K562 (cell line): ENCODE measurements around the gene CSTF2T. TPM values are rescaled to one million over a fixed set of nuclear protein-coding genes. Genes with fewer than 3 reads are reported as not detected.

Experiments
- ATAC-seq: fragments of 200-7000 bp; cut with Tn5 transposase; 3 replicates; pipeline ENCODE4 v1.9.1; 2020; ENCODE audit warnings: moderate library complexity
- BruUV-seq: library from RNA; stranded (reverse); fragments of 400-500 nt; replicated peaks from 2 replicates; lab custom pipeline; 2021; lab: Mats Ljungman, UMichigan
- CTCF ChIA-PET: fragments of 300-600 bp; formaldehyde crosslinking; extraction: SDS; loops from one replicate; lab custom pipeline; 2021; ENCODE audit warnings: low intra/inter-chr PET ratio; lab: Yijun Ruan, JAX
- POLR2A ChIA-PET: fragments of 300-600, 350-650 bp; sonication (Branson Sonifier 250); formaldehyde crosslinking; extraction: SDS; loops from one replicate; lab custom pipeline; 2021; ENCODE audit warnings: antibody characterized with exemption, inconsistent platforms; lab: Yijun Ruan, JAX
- DNase-seq, 4 experiments: peaks; one replicate each; pipeline versions ENCODE4 v3.0.0 to v3.0.0-alpha.2; 2011 to 2018; ENCODE audit warnings: low spot score in 3 of 4, mixed read lengths in 3 of 4; ENCODE audit errors: extremely low read depth in 1 of 4
- FAIRE-seq: peaks from 2 replicates; lab custom pipeline; 2011; peaks lifted over from hg19 to GRCh38; lab: Jason Lieb, UNC
- H2AFZ ChIP-seq: 2 replicates; pipeline ENCODE4 v1.6.0; 2011; ENCODE audit warnings: low read depth, low read length, control low read depth, inconsistent platforms
- H3K27ac ChIP-seq: fragments of 200-600 bp; 3 replicates; pipeline ENCODE4 v1.8.0; 2011; ENCODE audit warnings: low read depth, mild to moderate bottlenecking, control low read depth, inconsistent platforms, low read length, moderate library complexity, mixed read lengths; ENCODE audit errors: extremely low read depth
- H3K27me3 ChIP-seq, 2 experiments: fragments of 300-600 bp in 1 of 2; 2 replicates in 1 of 2; 3 replicates in 1 of 2; pipeline versions ENCODE4 v1.6.0 to v1.8.0; 2011; ENCODE audit warnings: inconsistent platforms in 2 of 2, low read length in 2 of 2, mild to moderate bottlenecking in 1 of 2, mixed read lengths in 1 of 2, moderate library complexity in 1 of 2; ENCODE audit not compliant: control insufficient read depth in 2 of 2, insufficient read depth in 2 of 2
- H3K36me3 ChIP-seq: fragments of 300-600 bp; 3 replicates; pipeline ENCODE4 v1.8.0; 2011; ENCODE audit warnings: mild to moderate bottlenecking, low read length, inconsistent platforms; ENCODE audit not compliant: control insufficient read depth, insufficient read depth
- H3K4me1 ChIP-seq, 2 experiments: fragments of 200-600 bp in 1 of 2; replicated peaks in 1 of 2; 2 replicates in 1 of 2; 3 replicates in 1 of 2; pipeline versions ENCODE4 v1.5.1 to v1.8.0; 2011; ENCODE audit warnings: inconsistent platforms in 2 of 2, low read length in 2 of 2, mild to moderate bottlenecking in 1 of 2, mixed read lengths in 1 of 2, moderate library complexity in 1 of 2; ENCODE audit not compliant: control insufficient read depth in 2 of 2, insufficient read depth in 2 of 2
- H3K4me2 ChIP-seq: 2 replicates; pipeline ENCODE4 v1.6.1; 2011; ENCODE audit warnings: low read length, control low read depth, inconsistent platforms, mixed read lengths; ENCODE audit not compliant: insufficient read depth
- H3K4me3 ChIP-seq: fragments of 200-600 bp; sonication (generic), shearing (Covaris generic); 2 replicates; pipeline ENCODE4 v1.5.1; 2016; ENCODE audit warnings: control low read depth, inconsistent platforms
- H3K79me2 ChIP-seq: fragments of 200-600 bp; 3 replicates; pipeline ENCODE4 v1.8.0; 2011; ENCODE audit warnings: low read length, inconsistent platforms; ENCODE audit not compliant: control insufficient read depth, insufficient read depth
- H3K9ac ChIP-seq, 2 experiments: 2 replicates each; pipeline versions ENCODE4 v1.6.0 to v1.6.1; 2011; ENCODE audit warnings: low read depth in 2 of 2, low read length in 2 of 2, control low read depth in 1 of 2, inconsistent platforms in 1 of 2, mild to moderate bottlenecking in 1 of 2, mixed read lengths in 1 of 2; ENCODE audit not compliant: insufficient read depth in 1 of 2
- H3K9me1 ChIP-seq: one replicate; pipeline ENCODE4 v1.6.0; 2011; ENCODE audit warnings: inconsistent platforms, mild to moderate bottlenecking, low read length, moderate library complexity; ENCODE audit not compliant: control insufficient read depth, insufficient read depth
- H3K9me3 ChIP-seq: replicated peaks from 2 replicates; pipeline ENCODE4 v1.5.1; 2011; ENCODE audit warnings: low read depth, low read length, inconsistent platforms; ENCODE audit not compliant: control insufficient read depth, insufficient read depth
- H4K20me1 ChIP-seq: replicated peaks from 2 replicates; pipeline ENCODE4 v1.6.1; 2011; ENCODE audit warnings: low read length, inconsistent platforms, mixed read lengths; ENCODE audit not compliant: control insufficient read depth, insufficient read depth
- C11orf30 ChIP-seq: fragments of 450-650 bp; IDR thresholded peaks from 2 replicates; pipeline ENCODE4 v1.6.1; 2016; ENCODE audit warnings: low read depth, mild to moderate bottlenecking
- CBFA2T2 ChIP-seq: fragments of 450-650 bp; conservative IDR thresholded peaks from 2 replicates; pipeline ENCODE4 v1.6.1; 2017; ENCODE audit warnings: mild to moderate bottlenecking
- CBX8 ChIP-seq: fragments of 200-600 bp; sonication (generic); IDR thresholded peaks from 2 replicates; pipeline ENCODE4 v1.6.1; 2012; ENCODE audit warnings: borderline replicate concordance, mixed run types, low read depth, mild to moderate bottlenecking, moderate library complexity, mixed read lengths, low read length, control low read depth, inconsistent platforms; ENCODE audit not compliant: poor library complexity, severe bottlenecking; ENCODE audit errors: extremely low read depth
- CHD4 ChIP-seq: fragments of 200-600 bp; sonication (generic); IDR thresholded peaks from 3 replicates; pipeline ENCODE4 v1.6.1; 2012; ENCODE audit warnings: low read depth, mild to moderate bottlenecking, mixed read lengths, low read length, inconsistent platforms; ENCODE audit not compliant: insufficient read depth, insufficient replicate concordance, poor library complexity, severe bottlenecking
- EGR1 ChIP-seq: fragments of 450-650 bp; conservative IDR thresholded peaks from 2 replicates; pipeline ENCODE4 v1.6.1; 2017; ENCODE audit warnings: mild to moderate bottlenecking
- KDM4B ChIP-seq, 2 experiments: fragments of 450-650 bp in 1 of 2; sonication (generic) in 1 of 2; IDR thresholded peaks; 2 replicates each; pipeline ENCODE4 v1.6.1; 2016 to 2017; ENCODE audit warnings: borderline replicate concordance in 2 of 2, antibody characterized with exemption in 1 of 2, low read depth in 1 of 2, mild to moderate bottlenecking in 1 of 2
- KLF1 ChIP-seq: fragments of 450-650 bp; IDR thresholded peaks from 2 replicates; pipeline ENCODE4 v1.6.1; 2016; ENCODE audit warnings: missing genetic modification characterization, missing compliant biosample characterization
- MAFK ChIP-seq: IDR thresholded peaks from 2 replicates; pipeline ENCODE4 v1.6.1; 2011; ENCODE audit warnings: low read length, improper control_type of control experiment
- PHF21A ChIP-seq: fragments of 450-650 bp; IDR thresholded peaks from 2 replicates; pipeline ENCODE4 v1.6.1; 2017; ENCODE audit warnings: low read depth, borderline replicate concordance
- ZNF316 ChIP-seq: fragments of 450-650 bp; IDR thresholded peaks from 2 replicates; pipeline ENCODE4 v1.6.1; 2016
- WGBS: fragments of 100-300 bp; shearing (Covaris generic); methylation state at CpG from one replicate; pipeline ENCODE4 v1.1.6; 2016; ENCODE audit warnings: low coverage, mixed read lengths; ENCODE audit not compliant: insufficient coverage; ENCODE audit errors: missing lambda C conversion rate; 5-methylcytosine and 5-hydroxymethylcytosine counted together
- in situ Hi-C: fragments of 300-500 bp; cut with MboI; formaldehyde crosslinking; loops from 4 replicates; pipeline ENCODE4 v1.15.0; 2018; ENCODE audit warnings: inconsistent platforms, mixed read lengths
- intact Hi-C: fragments of 100-400 bp; cut with micrococcal nuclease; formaldehyde crosslinking; loops from 2 replicates; pipeline ENCODE4 v1.14.2; 2022
- polyA plus RNA-seq, 8 experiments: library from polyadenylated mRNA; depleted of rRNA in 4 of 8; stranded (reverse) in 5 of 8; unstranded in 3 of 8; fragments of >200 nt; fragmentation: Nextera tagmentation in 2 of 8; fragmentation: Illumina TruSeq in 1 of 8; extraction: Ambion mirVana in 2 of 8; extraction: Trizol in 1 of 8; gene quantifications; 2 replicates each; pipeline versions ENCODE4 v1.2.1 to v1.2.3, GENCODE V29; 2011 to 2014; ENCODE audit warnings: inconsistent platforms in 1 of 8, missing spikeins in 1 of 8
- total RNA-seq, 7 experiments: library from RNA; depleted of rRNA in 6 of 7; stranded (reverse); fragments of >200 nt in 6 of 7; fragmentation: Illumina TruSeq in 2 of 7; extraction: Trizol in 2 of 7; gene quantifications; 2 replicates each; pipeline versions ENCODE4 v1.2.1 to v1.2.3, GENCODE V29; 2011 to 2021; ENCODE audit warnings: low replicate concordance in 1 of 7
- TF ChIP-seq, protein P1 (sequence below), 2 experiments: IDR thresholded peaks; 2 replicates each; pipeline ENCODE4 v1.6.1; 2011; ENCODE audit warnings: borderline replicate concordance in 1 of 2, control low read depth in 1 of 2, low read depth in 1 of 2, low read length in 1 of 2, mild to moderate bottlenecking in 1 of 2, mixed read lengths in 1 of 2, moderate library complexity in 1 of 2; ENCODE audit not compliant: insufficient read depth in 1 of 2, insufficient read length in 1 of 2, poor library complexity in 1 of 2, severe bottlenecking in 1 of 2; ENCODE audit errors: extremely low read depth in 1 of 2
- TF ChIP-seq, protein P2 (sequence below): fragments of 450-650 bp; IDR thresholded peaks from 2 replicates; pipeline ENCODE4 v1.6.1; 2016
- TF ChIP-seq, protein P3 (sequence below): fragments of 250-450 bp; sonication (Bioruptor Pico); IDR thresholded peaks from 2 replicates; pipeline ENCODE4 v1.5.1; 2021; ENCODE audit warnings: mild to moderate bottlenecking
- TF ChIP-seq, protein P4 (sequence below): fragments of 450-650 bp; formaldehyde crosslinking; IDR thresholded peaks from 2 replicates; pipeline ENCODE4 v1.4.0; 2020; ENCODE audit warnings: mild to moderate bottlenecking, moderate library complexity

The CSTF2T gene
- total and polyA plus RNA-seq, 9 of the 15 experiments (the other 6 are each of a cell fraction or from before 2014, with no cell fraction given), result 10.3 to 32.4 (median 24.2) TPM

DNA sequence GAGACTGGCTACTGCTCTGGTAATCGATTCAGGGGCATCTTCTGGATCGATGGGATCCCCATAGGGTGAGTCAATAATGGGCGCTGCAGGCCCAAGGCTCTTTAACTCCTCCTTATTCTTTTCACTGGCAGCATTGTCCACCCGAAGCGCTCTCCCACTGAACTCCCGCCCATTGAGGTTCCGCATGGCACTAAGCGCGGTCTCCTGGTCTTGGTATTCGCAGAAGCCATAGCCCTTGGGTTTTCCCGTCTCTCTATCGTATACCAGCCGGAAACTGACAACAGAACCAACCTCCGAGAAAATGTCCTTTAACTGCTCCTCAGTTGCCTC, 285 bp downstream of the CSTF2T start (continued):
- TF ChIP-seq, protein P1, sequence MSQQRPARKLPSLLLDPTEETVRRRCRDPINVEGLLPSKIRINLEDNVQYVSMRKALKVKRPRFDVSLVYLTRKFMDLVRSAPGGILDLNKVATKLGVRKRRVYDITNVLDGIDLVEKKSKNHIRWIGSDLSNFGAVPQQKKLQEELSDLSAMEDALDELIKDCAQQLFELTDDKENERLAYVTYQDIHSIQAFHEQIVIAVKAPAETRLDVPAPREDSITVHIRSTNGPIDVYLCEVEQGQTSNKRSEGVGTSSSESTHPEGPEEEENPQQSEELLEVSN (IDR thresholded peaks at IDR 0.05; ENCODE audit: borderline replicate concordance in 1 of 2, extremely low read depth in 1 of 2, insufficient read depth in 1 of 2, insufficient read length in 1 of 2, low read depth in 1 of 2, low read length in 1 of 2, poor library complexity in 1 of 2, severe bottlenecking in 1 of 2), result peak in 1 of 2 experiments; percentile 65

DNA sequence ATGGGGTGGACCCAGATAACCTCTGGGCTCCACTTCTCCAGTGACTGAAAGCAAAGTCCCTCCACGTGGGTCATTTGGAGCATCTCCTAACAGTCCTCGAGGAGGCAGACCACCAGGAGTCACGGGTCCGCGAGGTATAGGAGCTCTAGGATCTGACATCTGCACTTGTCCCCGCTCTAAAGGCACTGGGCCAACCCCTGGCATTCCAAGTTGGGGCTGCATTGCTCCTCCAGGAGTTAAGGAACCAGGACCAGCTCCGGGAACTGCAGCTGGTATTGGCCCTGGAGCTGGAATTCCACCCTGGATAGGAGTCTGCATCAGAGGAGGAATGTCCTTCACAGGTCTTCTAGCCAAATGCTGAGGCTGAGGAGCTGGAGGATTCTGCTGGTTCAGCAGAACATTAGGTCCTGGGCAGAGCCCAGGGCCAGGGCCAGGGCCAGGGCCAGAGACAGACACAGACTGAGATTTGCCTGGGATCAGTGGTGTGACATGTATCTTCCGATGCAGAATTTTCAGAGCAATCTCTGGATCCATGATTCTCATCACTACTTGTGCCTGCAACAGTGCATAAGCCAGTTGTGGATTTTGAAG, 827 bp downstream of the CSTF2T start:
- H3K4me3 ChIP-seq, result peak overlapping the region; percentile 67
- BruUV-seq, result no TSS peak
- H4K20me1 ChIP-seq, result peaks cover 8% of the 10 kb centered on the region; the same call in 1 of the 2 replicates
- H3K36me3 ChIP-seq, result peaks cover 29% of the 10 kb centered on the region; the same call in 2 of the 3 replicates
- no peaks in the 10 kb centered on the region for H3K27me3 ChIP-seq
- peak overlapping the region; percentile 87 to 93 for H3K9ac ChIP-seq
- in situ Hi-C loops, result no loop called here
- intact Hi-C loops, result no loop called here
- peaks cover 11 to 13% of the 10 kb centered on the region in 2 experiments for H3K4me1 ChIP-seq
- H3K4me2 ChIP-seq, result peak overlapping the region; percentile 88
- H3K79me2 ChIP-seq, result peaks cover 34% of the 10 kb centered on the region
- peak overlapping the region; percentile 99 for H2AFZ ChIP-seq
- no peaks in the 10 kb centered on the region for H3K9me3 ChIP-seq
- ChIA-PET POLR2A (no interaction called here), CTCF (no interaction called here)
- ATAC-seq (no peak), FAIRE-seq (no peak), DNase-seq (no peak)
- peak overlapping the region; percentile 98 for H3K27ac ChIP-seq
- H3K9me1 ChIP-seq, result no peaks in the 10 kb centered on the region
- 65% methylated on average over 8 of the region's 8 CpGs for WGBS
- TF ChIP-seq CBFA2T2, result no peak
- TF ChIP-seq, protein P2, sequence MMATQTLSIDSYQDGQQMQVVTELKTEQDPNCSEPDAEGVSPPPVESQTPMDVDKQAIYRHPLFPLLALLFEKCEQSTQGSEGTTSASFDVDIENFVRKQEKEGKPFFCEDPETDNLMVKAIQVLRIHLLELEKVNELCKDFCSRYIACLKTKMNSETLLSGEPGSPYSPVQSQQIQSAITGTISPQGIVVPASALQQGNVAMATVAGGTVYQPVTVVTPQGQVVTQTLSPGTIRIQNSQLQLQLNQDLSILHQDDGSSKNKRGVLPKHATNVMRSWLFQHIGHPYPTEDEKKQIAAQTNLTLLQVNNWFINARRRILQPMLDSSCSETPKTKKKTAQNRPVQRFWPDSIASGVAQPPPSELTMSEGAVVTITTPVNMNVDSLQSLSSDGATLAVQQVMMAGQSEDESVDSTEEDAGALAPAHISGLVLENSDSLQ, result no peak
- TF ChIP-seq KDM4B (IDR thresholded peaks at IDR 0.05; ENCODE audit: borderline replicate concordance in 2 of 2, low read depth in 1 of 2), result no peak
- TF ChIP-seq, protein P3, sequence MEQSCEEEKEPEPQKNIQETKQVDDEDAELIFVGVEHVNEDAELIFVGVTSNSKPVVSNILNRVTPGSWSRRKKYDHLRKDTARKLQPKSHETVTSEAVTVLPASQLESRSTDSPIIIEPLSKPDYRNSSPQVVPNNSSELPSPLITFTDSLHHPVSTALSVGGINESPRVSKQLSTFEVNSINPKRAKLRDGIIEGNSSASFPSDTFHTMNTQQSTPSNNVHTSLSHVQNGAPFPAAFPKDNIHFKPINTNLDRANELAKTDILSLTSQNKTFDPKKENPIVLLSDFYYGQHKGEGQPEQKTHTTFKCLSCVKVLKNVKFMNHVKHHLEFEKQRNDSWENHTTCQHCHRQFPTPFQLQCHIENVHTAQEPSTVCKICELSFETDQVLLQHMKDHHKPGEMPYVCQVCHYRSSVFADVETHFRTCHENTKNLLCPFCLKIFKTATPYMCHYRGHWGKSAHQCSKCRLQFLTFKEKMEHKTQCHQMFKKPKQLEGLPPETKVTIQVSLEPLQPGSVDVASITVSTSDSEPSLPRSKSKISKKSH (CRISPR knock-in tag), result no peak
- TF ChIP-seq, protein P4, sequence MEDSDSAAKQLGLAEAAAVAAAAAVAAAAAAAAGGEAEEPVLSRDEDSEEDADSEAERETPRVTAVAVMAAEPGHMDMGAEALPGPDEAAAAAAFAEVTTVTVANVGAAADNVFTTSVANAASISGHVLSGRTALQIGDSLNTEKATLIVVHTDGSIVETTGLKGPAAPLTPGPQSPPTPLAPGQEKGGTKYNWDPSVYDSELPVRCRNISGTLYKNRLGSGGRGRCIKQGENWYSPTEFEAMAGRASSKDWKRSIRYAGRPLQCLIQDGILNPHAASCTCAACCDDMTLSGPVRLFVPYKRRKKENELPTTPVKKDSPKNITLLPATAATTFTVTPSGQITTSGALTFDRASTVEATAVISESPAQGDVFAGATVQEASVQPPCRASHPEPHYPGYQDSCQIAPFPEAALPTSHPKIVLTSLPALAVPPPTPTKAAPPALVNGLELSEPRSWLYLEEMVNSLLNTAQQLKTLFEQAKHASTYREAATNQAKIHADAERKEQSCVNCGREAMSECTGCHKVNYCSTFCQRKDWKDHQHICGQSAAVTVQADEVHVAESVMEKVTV, result no peak
- no peak for TF ChIP-seq CBX8
- TF ChIP-seq EGR1, result no peak
- TF ChIP-seq ZNF316, result peak; percentile 71; the same call in 1 of the 2 replicates
- peak; percentile 37; the same call in 1 of the 2 replicates for TF ChIP-seq MAFK
- TF ChIP-seq PHF21A, result no peak
- TF ChIP-seq KLF1 (tag), result no peak
- TF ChIP-seq CHD4, result no peak
- TF ChIP-seq C11orf30, result peak; percentile 68; the same call in 1 of the 2 replicates
